ENCODE results near the gene CDC14B. TPM values are rescaled to one million over a fixed set of nuclear protein-coding genes. Genes with fewer than 3 reads are reported as not detected.

Gene CDC14B
- polyA plus RNA-seq, 1 donor from 2014 or later, result 7.0 TPM

- Histone ChIP-seq H3F3A (ENCODE audit: insufficient read depth, low read length, poor library complexity, severe bottlenecking) (no peaks in the 10 kb centered on the region), H3K9me3 (ENCODE audit: low read length) (no peaks in the 10 kb centered on the region)
- no peak for TF ChIP-seq EP300 (conservative IDR thresholded peaks at IDR 0.05; ENCODE audit: poor library complexity, severe bottlenecking)
- no peak for TF ChIP-seq MXI1 (conservative IDR thresholded peaks at IDR 0.05; ENCODE audit: poor library complexity, severe bottlenecking)
- TF ChIP-seq TAF1 (IDR thresholded peaks at IDR 0.05; ENCODE audit: low read depth), result no peak
- no peak for TF ChIP-seq RAD21 (conservative IDR thresholded peaks at IDR 0.05)
- no peak for TF ChIP-seq POLR2AphosphoS5 (IDR thresholded peaks at IDR 0.05)
- no peak for TF ChIP-seq REST (IDR thresholded peaks at IDR 0.05; ENCODE audit: borderline replicate concordance)
- no peak for TF ChIP-seq SMC3 (conservative IDR thresholded peaks at IDR 0.05; ENCODE audit: poor library complexity)
- TF ChIP-seq CTCF (IDR thresholded peaks at IDR 0.05; ENCODE audit: poor library complexity, severe bottlenecking), result no peak
- no peak for TF ChIP-seq EZH2 (IDR thresholded peaks at IDR 0.05; ENCODE audit: borderline replicate concordance, insufficient read depth, low read length, poor library complexity, severe bottlenecking)
Measured at GRCh38 chr9:96480736-96481135, 138.9 kb downstream of the CDC14B start.

GRCh38 chr9:96478829-96479371 is 140.7 kb downstream of the CDC14B start:
- no peaks in the 10 kb centered on the region for H3K9me2 ChIP-seq (ENCODE audit: insufficient read depth, low read length)
- H4K20me1 ChIP-seq (ENCODE audit: insufficient read depth), result no peaks in the 10 kb centered on the region
- no peak overlapping the region for H2AFZ ChIP-seq (ENCODE audit: low read depth, low read length)
- no peak overlapping the region for H3K4me3 ChIP-seq (ENCODE audit: low read length)
- H3F3A ChIP-seq (ENCODE audit: insufficient read depth, low read length, poor library complexity, severe bottlenecking), result no peaks in the 10 kb centered on the region
- no peaks in the 10 kb centered on the region for H3K9me3 ChIP-seq (ENCODE audit: low read length)
- H3K79me2 ChIP-seq (replicated peaks; ENCODE audit: insufficient read depth, low read length), result no peaks in the 10 kb centered on the region
- H3K27me3 ChIP-seq (ENCODE audit: insufficient read depth, low read depth, low read length), result no peaks in the 10 kb centered on the region
- no peak overlapping the region for H3K4me2 ChIP-seq (ENCODE audit: low read length)
- H3K27ac ChIP-seq (ENCODE audit: low read length), result no peak overlapping the region
- no peaks in the 10 kb centered on the region for H3K36me3 ChIP-seq (ENCODE audit: insufficient read depth, low read length)
- TF ChIP-seq EP300 (conservative IDR thresholded peaks at IDR 0.05; ENCODE audit: poor library complexity, severe bottlenecking), result no peak
- no peak overlapping the region for H3K9ac ChIP-seq (ENCODE audit: low read length)

More at GRCh38 chr9:96480736-96481135, 138.9 kb downstream of the CDC14B start:
- Histone ChIP-seq H3K9ac (ENCODE audit: low read length) (no peak overlapping the region), H3K4me3 (ENCODE audit: low read length) (no peak overlapping the region), H3K4me2 (ENCODE audit: low read length) (no peak overlapping the region), H3K9me2 (ENCODE audit: insufficient read depth, low read length) (no peaks in the 10 kb centered on the region), H3K27ac (ENCODE audit: low read length) (no peak overlapping the region), H4K20me1 (ENCODE audit: insufficient read depth) (no peaks in the 10 kb centered on the region), H2AFZ (ENCODE audit: low read depth, low read length) (no peak overlapping the region), H3K36me3 (ENCODE audit: insufficient read depth, low read length) (no peaks in the 10 kb centered on the region), H3K27me3 (ENCODE audit: insufficient read depth, low read depth, low read length) (no peaks in the 10 kb centered on the region), H3K79me2 (replicated peaks; ENCODE audit: insufficient read depth, low read length) (no peaks in the 10 kb centered on the region)

Data from neural cell (in vitro differentiated cells).